ENCODE data around the gene LILRB2.

- TF ChIP-seq RAD21 (IDR thresholded peaks at IDR 0.05; ENCODE audit: low read length) (no peak), CTCF (IDR thresholded peaks at IDR 0.05) (no peak), USF2 (IDR thresholded peaks at IDR 0.05; ENCODE audit: borderline replicate concordance, low read depth, low read length) (no peak), EZH2phosphoT487 (IDR thresholded peaks at IDR 0.05; ENCODE audit: borderline replicate concordance, low read depth) (no peak), MAX (IDR thresholded peaks at IDR 0.05; ENCODE audit: low read depth) (no peak), TAF1 (IDR thresholded peaks at IDR 0.05; ENCODE audit: borderline replicate concordance, low read depth, low read length) (no peak), RXRA (IDR thresholded peaks at IDR 0.05; ENCODE audit: borderline replicate concordance, low read depth) (no peak), TEAD4 (IDR thresholded peaks at IDR 0.05; ENCODE audit: borderline replicate concordance, insufficient read depth) (no peak), RCOR1 (IDR thresholded peaks at IDR 0.05; ENCODE audit: low read length) (no peak), PBX3 (IDR thresholded peaks at IDR 0.05) (no peak), EP300 (IDR thresholded peaks at IDR 0.05; ENCODE audit: borderline replicate concordance in 1 of 2, low read depth in 1 of 2, low read length in 1 of 2) (no peak)
Observed at GRCh38 chr19:54268936-54269335, 12.0 kb downstream of the LILRB2 start.
